SIG-M5 (cell line): ENCODE measurements around the gene NUDT14.

Experiments
- DNase-seq: peaks from one replicate; lab custom pipeline; 2025; lab: John Stamatoyannopoulos, UW

The NUDT14 gene

DNA sequence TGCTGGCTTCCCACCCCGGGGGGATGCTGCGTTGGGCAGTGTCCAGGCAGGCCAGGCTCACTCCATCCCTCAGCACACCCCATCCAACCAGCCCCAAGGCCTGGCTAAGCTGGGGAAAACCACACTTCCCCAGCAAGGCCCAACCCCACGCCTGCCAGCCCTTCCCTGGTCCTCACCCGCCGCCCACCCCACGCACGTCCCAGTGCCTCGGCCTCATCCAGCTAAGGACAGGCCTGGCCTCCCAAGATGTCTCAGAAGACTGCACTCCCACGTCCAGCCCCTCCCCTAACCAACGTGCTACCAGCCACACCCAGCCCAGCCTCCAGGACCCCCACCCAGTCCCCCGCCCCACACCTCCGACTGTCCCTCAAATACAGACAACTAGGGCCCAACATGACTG, 22.3 kb downstream of the NUDT14 start:
- no peak for DNase-seq

DNA sequence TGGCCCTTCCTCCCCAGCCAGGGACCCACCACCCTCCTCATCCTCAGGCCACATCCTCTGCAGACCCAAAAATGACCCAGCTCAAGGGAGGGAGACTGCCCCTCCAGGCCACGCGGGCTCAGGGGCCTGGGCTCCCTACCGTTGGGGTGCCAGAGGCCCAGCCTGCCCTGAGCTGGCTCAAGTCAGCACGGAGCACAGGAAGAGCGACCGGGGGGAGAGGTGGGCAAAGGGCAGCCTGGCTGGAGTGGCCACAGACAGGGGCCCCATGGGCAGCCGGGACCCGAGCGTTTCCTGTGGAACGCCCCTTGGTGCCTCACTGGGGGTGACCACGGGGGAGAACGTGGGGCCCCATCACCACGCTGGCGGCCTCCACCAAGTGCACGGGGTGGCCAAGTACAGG, 23.2 kb downstream of the NUDT14 start:
- DNase-seq, result no peak

DNA sequence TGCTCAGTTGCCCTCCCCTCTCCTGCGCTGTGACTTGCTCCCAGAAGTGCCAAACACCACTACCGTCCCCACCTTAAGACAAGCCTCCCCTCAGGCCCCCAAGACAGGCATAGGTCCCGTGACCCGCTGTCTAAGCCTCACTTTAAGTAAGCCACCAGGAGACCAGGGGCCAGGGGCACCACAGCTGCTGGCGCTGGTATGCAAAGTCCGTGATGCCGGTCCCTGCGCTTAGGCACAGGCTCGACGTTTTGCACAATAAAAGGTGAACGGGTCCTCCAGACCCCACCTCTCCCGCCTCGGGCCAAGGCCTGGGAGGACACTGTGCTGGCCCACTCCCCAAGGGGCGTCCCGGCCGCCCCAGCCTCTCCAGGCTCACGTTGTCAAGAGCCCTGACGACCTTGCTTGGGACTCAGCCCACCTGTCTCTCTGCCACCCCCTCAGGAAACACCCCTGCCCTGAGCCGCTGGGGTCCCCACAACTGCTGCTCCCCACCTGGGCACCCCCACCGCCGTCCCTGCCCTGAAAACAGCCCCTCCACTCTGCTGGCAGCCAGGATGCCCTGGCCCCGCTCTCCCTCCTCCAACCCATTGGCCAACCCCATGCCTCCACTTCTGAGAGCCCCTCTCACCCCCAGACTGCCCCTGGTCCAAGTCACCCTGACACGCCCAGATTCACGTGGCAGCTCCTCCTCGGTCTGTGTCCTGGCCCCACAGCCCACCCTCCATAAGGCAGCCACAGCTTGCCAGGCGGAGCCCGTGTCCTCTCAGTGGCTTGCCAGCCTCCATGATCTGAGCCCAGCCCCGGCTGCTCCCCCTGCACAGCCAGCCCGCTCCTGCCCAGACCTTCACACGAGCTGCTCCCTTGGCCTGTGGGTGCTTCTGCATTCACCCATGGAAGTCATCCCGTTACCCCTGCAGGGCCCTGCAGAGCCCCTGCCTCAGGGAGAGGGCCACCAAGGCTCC, 24.4 kb downstream of the NUDT14 start:
- no peak for DNase-seq

DNA sequence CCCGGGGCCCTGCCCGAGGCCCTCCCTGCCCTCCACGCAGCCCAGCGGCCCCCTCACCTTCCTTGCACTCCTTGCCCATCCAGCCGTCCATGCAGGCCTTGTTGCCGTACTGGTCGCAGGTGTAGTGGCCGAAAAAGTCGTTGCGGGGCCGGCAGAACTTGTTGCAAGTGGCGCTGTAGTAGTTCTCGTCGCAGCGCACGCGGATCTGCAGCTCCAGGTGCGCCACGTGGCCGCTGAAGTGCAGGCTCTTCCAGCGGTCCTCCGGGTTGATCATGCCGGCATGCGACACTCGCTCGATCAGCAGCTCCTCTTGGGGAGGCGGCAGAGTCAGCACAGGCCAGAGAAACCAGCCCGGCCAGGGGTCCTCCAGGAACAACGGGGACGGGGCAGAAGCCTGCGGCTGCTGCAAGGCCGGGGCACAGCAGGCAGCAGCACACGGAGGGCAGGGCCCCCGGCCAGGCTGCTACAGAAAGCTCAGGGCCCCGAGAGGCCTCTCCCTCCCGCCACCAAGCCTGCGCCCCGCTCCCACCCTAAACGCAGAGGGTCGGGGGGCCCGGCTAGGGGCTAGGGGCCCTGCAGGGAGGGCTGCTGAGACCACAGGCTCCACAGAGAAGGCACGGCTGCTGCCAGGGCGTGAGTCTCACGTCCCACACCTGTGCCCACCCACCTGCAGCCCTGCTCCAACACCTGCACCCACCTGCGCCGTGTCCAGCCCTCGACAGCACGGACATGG, 25.3 kb downstream of the NUDT14 start:
- no peak for DNase-seq

DNA sequence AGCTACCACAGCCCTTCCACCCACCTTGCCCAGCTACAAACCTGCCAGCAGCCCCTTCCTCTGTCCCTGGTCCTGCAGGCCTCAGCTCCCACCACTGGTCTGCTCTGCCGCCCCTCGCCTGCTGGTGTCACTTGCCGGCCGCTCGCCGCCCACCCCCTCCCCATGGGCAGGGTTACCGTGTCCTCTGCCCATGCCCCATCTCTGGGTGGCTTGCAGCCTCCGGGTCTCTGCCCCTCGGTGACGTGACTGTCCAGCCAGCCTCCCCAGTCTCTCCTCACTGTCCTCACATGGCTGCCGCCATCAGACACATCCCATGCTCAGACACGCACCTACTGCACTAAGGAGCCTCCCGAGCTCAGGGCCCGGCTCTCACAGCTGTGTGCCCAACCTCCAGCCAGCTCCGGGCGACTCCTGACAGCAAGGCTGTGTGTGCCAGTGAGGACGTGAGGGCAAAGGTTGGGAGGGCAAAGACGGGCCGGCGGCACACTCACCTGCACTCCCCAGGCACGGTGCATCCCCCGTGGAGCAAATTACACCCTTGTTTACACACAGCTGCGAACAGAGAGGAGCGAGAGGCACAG, 26.0 kb downstream of the NUDT14 start:
- no peak for DNase-seq

DNA sequence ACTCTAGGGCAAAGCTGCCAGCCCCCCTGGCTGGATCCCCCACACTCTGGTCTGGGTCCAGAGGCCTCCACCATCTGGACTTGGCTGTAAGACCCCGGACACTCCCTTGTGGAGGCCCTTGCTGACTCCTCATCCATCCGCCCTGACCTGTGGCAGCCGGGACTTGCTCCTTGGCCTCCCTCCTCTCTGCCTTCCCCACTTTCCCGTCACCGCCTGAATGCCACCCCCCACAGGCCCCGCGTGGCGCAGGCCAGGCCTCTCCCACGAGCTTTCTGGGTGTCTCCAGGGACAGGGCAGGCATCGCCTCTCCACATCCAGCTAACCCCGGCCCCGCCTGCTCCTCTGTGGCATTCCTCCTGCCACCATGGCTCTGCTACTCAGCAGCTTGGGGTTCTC, 26.6 kb downstream of the NUDT14 start:
- no peak for DNase-seq

DNA sequence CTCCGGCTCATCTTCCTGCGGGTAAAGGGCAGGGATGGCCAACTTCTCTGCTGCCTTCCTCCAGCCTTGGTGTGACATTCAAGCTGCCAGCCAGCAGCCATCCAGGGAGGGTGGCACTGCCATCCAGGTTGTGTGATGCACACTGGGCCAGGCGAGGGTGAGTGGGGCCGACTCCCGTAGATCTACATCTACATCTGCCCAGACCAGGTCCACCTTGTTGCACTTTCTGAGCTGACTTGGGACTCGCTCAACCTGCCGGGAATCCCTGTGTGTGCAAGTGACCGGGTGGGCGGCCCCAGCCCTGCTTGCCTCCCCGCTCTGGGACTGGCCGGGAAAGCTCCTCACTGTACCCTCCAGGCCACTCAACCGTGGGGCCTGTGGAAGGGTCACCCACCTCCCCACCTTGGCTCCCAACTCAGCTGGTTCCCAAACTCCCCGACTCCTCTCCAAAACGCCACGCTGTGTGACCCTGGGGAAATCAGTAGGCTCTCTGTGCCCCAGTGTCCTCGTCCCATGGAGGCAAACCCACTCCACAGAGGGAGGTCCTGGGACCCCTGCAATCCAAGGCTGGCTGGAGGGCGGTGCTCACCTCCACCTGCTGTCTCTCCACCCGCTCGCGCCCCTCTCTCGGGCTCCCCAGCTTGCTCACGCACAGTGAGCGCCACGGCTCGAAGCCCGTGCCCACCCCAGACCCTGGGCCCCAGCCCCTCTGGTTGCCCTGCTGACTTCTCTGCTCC, 27.2 kb downstream of the NUDT14 start:
- DNase-seq, result no peak

DNA sequence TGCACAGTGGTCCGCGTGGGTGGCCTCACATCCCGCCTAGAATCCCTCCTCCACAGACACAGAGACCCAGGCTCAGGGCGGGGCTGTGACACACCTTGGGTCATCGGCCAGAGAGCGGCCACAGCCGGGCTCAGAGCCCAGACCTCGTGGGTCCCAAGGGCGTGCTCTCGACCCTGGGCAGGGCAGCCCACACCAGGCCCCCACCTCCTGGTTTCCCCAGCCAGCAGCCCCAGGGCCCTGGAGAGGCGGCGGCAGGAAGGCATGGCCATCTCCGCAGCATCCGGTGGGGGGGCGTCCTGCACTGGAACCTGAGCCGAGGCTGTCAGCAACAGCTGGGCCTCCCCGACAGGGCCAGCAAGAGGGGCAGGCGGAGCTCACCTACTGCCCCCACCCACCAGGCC, 27.8 kb downstream of the NUDT14 start:
- no peak for DNase-seq

DNA sequence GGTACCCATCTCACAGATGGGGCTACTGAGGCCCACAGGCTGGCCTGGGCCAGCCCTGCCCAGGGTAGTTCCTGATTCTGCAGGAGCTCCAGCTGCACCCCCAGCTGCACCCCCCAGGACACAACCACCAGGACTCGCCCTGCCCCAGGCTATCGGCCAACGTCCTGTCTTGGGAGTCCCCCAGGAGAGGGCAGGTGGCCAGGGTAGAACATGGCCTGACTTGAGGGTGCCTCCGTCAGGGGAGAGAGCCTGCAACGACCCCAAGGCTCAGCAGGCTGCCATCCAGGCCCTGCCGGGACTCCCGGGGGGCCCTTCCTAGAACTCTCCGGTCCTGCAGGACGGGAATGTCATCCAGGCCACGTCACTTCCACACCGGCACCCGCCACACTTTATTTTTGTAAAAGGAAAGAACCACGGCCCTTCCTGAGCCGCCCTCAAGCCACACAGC, 28.3 kb downstream of the NUDT14 start:
- DNase-seq, result no peak

DNA sequence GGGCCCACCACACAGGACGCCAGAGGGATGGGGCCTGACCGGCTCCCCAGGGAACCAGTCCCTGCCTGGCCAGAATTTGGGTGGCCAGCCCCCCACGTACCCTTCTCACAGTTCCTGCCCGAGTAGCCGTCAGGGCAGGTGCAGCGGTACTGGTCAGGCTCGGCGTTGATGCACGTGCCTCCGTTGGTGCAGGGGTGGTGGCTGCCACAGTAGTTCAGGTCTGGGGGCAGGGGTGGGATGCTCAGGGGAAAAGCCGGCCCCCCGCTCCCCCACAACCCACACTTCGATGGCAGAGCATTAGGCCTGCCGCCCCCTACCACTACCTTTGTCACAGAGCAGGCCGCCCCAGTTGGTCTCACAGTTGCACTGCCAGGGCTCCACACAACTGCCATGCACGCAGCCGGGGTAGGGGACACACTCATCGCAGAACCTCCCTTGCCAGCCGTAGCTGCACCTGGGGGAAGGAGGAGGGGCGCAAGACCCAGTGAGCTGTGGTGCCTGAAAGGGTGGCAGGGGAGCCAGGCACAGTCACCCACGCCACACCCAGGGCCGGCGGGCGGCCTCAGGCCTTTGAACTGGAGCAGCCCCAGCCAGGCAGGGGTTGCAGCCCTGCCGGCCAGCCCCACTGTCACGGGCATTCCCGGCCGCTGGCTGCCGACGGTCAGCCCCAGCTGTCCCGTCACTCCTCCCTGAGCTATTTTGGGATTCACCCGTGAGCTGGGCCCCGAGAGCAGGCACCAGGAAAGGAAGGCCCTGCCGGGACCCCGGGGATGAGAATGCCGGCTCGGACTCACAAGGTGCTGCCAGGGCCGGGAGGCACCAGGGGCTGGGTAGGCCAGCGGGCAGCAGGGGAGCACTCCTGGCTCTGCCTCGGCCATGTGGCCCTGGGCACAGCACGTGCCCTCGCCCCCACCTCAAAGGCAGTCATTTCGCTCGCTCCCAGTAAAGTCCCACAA, 29.0 kb downstream of the NUDT14 start:
- DNase-seq, result no peak

DNA sequence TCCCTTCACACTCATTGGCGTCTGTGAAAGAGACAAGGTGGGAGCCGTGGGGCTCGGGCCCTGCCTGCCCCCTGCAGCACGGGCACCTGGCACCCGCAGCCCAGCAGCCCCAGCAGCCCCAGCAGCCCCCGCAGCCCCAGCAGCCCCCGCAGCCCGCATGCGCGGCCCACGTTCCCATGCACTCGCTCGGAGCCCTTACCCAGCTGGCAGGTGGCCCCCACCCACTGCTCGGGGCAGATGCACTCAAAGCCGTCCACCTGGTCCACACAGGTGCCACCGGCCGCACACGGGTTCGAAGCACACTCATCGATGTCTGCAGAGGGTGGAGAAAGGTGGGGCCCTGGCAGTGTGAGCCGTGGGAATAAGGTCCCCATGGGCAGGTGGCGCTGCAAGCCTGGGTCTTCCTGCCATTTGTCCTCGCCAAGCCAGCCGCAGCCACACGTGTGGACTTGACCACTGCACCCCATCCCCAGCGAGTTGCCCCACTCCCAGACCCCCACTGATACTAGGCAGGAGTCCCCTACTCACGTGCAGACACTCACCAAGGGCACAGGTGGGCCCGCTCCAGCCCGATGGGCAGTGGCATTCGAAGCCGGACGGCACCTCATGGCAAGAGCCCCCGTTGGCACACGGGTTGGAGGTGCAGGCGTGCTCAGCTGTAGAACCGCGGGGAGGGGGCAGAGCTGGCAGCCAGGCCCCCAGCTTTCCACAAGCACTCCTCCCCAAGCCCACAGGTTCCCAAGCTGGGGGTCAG, 29.9 kb downstream of the NUDT14 start:
- no peak for DNase-seq

DNA sequence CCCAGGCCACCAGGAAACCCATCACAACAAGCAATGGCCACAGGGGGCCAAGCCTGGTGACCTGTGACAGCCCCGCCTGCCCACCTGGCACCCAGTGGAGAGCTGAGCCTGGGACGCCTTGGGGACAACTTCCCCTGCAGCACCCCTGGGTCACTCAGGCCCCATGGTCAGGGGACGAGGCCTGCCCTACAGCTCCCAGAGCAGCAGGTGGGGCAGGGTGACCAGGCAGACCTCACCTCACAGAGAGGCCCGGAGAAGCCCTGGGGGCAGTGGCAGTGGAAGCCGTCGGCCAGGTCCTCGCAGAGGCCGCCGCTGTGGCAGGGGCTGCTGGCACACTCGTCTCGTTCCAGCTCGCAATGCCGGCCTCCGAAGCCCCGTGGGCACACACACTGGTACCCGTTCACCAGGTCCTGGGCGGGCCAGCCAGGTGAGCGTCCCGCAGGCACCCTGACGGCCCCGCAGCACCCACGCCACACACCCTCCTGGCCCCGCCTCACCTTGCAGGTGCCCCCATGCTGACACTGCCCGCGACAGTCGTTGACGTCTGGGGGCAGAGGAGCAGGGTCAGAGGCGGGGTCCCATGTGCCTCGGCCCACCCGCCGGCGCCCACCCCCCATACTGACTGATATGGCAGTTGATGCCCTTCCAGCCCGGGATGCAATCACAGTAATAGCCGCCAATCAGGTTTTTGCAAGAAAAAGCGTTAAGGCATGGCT, 30.6 kb downstream of the NUDT14 start:
- no peak for DNase-seq

DNA sequence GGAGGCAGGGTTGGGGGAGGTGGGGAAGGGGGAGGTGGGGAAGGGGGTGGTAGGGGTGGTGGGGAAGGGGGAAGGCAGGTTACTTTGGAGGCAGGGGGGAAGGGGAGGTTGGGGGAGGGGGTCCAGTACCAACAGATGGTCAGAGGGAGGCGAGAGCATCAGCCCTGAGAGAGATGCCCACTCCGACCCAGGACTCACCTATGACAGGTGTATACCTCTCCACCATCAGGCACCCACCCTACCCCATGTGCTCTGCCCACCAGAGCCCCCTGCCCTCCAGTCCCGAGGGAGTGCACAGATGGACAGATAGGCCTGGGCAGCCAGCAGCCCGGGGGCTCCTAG, 31.1 kb downstream of the NUDT14 start:
- no peak for DNase-seq

DNA sequence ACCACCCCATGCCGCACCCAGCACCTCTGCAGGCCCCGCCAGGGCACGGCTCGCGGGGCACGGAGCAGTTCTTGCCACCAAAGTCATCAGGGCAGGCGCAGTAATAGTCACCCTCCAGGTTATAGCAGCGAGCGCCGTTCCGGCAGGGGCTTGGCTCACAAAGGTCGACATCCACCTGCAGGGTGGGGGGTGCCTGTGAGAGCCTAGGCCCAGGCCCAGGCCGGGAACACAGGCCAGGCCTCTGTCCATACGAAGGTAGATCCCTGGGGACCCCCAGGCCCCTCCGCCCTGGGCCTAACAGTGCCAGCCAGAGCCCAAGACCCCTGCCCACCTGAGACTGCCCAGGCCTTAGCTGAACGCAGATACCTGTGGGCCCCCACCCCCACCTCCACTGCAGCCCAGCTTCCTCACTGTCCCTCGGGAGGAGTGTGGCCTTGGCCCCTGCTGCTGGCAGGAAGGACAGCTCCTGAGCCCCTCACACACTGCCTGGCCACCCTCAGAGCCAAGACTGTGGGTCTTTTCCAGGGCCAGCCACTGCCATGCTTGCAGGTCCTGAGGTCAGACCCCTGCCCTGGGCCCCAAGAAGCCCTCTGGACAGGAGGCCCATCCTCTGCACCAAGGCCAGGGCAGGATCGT, 31.8 kb downstream of the NUDT14 start:
- DNase-seq, result no peak

DNA sequence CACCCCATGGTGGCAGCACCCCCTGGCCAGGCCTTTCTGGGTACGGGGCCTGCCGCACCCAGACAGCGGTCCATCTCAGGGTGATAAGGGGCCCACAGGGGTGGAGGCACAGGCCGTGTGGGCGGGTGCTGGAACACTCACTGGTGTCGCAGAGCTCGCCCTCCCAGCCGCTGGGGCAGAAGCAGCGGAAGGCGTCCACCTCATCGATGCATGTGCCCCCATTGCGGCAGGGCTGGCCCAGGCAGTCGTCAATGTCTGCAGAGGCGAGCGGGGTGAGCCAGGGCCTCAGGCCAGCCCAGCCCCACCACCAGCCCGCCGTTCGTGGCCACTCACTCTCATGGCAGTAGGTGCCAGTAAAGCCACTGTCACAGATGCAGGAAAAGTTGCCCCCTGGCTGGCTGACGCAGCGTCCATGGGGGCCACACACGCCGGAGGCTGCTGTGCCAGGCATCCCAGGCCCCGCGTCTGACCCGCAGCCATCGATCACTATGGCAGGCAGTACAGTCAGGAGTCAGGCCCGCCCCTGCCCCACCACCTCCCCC, 32.4 kb downstream of the NUDT14 start:
- DNase-seq, result no peak

DNA sequence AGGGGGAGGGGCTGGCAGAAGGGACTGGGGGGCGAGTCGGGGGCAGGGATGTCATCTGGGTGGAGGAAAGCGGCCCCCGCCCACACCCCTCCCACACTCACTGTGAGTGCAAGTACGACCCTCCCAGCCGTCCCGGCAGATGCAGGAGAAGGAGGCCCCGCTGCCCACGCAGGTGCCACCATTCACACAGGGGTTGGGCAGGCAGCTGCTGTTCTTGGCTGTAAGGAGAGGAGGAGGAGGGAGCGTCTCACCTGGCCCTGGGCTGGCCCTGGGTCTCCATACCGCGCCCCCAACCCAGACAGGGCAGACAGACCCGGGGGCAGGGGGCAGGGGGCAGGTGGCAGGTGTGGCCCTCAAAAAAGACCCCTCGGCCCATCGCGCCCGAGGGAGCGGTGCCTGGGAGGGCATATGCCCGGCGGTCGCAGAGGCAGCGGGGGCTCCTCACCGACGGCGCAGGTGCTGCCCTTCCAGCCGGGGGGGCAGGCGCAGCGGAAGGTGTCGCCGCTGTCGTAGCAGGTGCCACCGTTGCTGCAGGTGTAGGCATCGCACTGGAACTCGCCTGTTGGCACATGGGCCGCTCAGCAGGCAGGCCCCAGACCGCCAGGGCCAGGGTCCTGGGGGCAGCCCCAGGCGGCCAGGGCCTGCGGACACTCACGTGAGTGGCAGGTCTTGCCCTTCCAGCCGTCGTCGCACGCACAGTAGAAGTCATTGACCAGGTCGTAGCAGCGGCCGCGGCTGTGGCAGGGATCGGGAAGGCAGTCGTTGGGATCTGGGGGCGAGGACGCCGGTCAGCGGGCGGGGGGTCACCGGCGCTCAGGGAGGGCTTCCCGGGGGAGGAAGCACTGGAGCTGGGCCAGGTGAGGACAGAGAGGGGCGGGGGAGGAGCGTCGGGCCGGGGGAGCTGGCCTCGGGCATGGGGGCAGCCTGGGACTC, 33.2 kb downstream of the NUDT14 start:
- DNase-seq, result no peak

DNA sequence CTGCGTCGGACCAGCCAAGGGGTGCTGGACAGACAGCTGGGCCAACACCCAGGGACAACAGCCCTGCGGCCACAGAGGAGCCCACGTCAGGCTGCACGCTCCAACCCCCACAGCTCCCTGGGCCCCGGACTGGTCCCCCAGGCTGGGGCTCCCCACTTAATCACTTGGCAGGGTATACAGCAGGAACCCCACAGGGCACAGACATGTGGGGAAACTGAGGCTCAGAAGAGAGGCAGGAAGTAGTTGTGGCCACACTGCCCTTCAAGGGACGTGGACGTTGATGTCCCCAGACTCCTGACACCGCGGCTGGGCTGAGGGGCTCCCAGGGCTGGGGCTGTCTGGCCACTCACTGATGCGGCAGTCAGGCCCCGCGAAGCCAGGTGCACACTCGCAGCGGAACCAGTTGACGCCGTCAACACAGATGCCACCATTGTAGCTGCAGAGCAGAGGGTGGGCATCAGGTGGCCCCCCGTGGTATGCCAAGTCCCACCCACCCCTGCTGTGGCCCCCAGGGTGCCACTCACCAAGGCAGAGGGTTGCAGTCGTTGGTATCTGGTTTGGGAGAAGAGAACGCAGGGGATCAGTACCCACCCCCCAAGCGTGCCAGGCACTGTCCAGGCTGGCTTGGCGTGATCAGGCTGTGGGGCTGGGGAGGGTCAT, 34.0 kb downstream of the NUDT14 start:
- no peak for DNase-seq
